ENCODE data around the gene OR6B3. TPM values are rescaled to one million over a fixed set of nuclear protein-coding genes. Genes with fewer than 3 reads are reported as not detected.

Gene OR6B3
- total RNA-seq, 2 experiments from 2014 or later, result not detected

DNA sequence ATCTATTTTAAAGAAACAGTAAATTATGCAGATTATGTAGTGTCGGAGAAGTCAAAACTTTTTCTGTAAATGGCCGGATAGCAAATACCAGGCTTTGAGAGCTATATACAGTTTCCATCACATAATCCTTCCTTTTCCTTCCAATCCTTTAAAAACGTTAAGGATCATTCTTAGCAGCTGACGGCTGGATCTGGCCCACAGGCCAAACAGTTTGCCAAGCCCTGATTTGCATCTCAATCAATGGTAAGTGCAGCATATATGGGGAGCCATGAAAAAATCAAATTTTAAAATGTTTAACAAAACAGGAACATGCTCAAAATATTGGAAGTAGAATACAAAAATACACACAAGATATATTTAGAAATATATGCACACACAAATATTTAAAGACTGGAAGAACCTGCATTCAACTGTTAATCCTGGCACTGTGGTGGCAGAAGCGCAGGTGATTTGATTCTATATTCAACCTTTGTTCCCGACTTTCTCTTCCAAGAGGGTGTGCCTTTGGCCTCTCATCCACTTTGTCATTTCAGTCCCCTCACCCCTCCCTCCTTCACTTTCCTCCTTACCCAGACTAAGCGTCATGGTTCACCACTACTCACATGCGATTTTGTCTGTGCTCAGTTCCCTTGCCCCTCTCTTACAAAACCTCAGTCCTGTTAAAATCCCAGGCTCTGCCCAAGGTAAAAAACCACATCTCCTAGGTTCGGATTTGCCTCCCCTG lies 55.5 kb downstream of the OR6B3 start:
- H3K27me3 Mint-ChIP-seq, result no peaks in the 10 kb centered on the region
- DNase-seq (no peak), ATAC-seq (no peak)
- H3K4me3 Mint-ChIP-seq, result no peak overlapping the region
- no peak overlapping the region for H3K27ac Mint-ChIP-seq
- no peaks in the 10 kb centered on the region for H3K4me1 Mint-ChIP-seq (ENCODE audit: low read depth)
- ChIA-PET CTCF (interaction anchor here (0.8 kb wide), 1 partner anchor 24 kb away, joined by 3 read pairs; no protein-coding TSS in a partner anchor), POLR2A (no interaction called here)
- TF ChIP-seq, protein P1, sequence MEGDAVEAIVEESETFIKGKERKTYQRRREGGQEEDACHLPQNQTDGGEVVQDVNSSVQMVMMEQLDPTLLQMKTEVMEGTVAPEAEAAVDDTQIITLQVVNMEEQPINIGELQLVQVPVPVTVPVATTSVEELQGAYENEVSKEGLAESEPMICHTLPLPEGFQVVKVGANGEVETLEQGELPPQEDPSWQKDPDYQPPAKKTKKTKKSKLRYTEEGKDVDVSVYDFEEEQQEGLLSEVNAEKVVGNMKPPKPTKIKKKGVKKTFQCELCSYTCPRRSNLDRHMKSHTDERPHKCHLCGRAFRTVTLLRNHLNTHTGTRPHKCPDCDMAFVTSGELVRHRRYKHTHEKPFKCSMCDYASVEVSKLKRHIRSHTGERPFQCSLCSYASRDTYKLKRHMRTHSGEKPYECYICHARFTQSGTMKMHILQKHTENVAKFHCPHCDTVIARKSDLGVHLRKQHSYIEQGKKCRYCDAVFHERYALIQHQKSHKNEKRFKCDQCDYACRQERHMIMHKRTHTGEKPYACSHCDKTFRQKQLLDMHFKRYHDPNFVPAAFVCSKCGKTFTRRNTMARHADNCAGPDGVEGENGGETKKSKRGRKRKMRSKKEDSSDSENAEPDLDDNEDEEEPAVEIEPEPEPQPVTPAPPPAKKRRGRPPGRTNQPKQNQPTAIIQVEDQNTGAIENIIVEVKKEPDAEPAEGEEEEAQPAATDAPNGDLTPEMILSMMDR (IDR thresholded peaks at IDR 0.05), result no peak
- no peaks in the 10 kb centered on the region for H3K9me3 Mint-ChIP-seq
- H3K36me3 Mint-ChIP-seq (ENCODE audit: low read depth), result peaks cover 29% of the 10 kb centered on the region
- intact Hi-C loops (cut with micrococcal nuclease), result no loop called here

Other genes with a start within 250 kb of the OR6B3 start
- gene NDUFA10, start 28.2 kb downstream of the OR6B3 start, total RNA-seq, result 100 to 1,000 TPM; 148 to 155 TPM
- gene OR6B2, start 23.1 kb downstream of the OR6B3 start, total RNA-seq, result not detected
- 100 to 1,000 TPM; 107 to 120 TPM for gene COPS9, start 82.8 kb upstream of the OR6B3 start, total RNA-seq
- not detected for gene OTOS, start 87.1 kb upstream of the OR6B3 start, total RNA-seq